HCT116 (cell line): ENCODE data around the gene COG2. TPM values are rescaled to one million over a fixed set of nuclear protein-coding genes. Genes with fewer than 3 reads are reported as not detected.
A peak's percentile ranks its signal among the peaks of the same experiment; 100 is the strongest.

Experiments
- ATAC-seq: fragments of 200-7000 bp; cut with Tn5 transposase; 2 replicates; pipeline ENCODE4 v1.9.1; 2020; ENCODE audit warnings: mild to moderate bottlenecking, moderate library complexity
- BruUV-seq: library from RNA; stranded (reverse); fragments of 400-500 nt; replicated peaks from 2 replicates; lab custom pipeline; 2021; lab: Mats Ljungman, UMichigan
- CTCF ChIA-PET: fragments of 300-600 bp; sonication (Branson Sonifier 250); formaldehyde crosslinking; loops from one replicate; lab custom pipeline; 2021; ENCODE audit warnings: antibody characterized with exemption; lab: Charles Lee
- POLR2A ChIA-PET: fragments of 300-600, 350-600 bp; sonication (Branson Sonifier 250); formaldehyde crosslinking; loops from one replicate; lab custom pipeline; 2021; ENCODE audit warnings: antibody characterized with exemption; lab: Charles Lee
- RAD21 ChIA-PET, 2 experiments: fragments of 300-600 bp; sonication (Branson Sonifier 250); formaldehyde crosslinking; loops; one replicate each; lab custom pipeline; 2023; ENCODE audit warnings: low total read pairs in 2 of 2; ENCODE audit not compliant: uncharacterized antibody in 2 of 2, unreplicated experiment in 2 of 2, low non-redundant PET in 1 of 2; lab: Charles Lee
- DNase-seq: peaks from one replicate; pipeline ENCODE4 v3.0.0-alpha.2; 2010; ENCODE audit warnings: low read depth, low spot score
- H2AFZ ChIP-seq: fragments of 200-600 bp; shearing (Covaris generic), sonication (generic); 2 replicates; pipeline ENCODE4 v1.6.1; 2017; ENCODE audit warnings: low read depth, mixed run types, mixed read lengths, antibody characterized with exemption, low read length; ENCODE audit not compliant: poor library complexity, severe bottlenecking
- H3K27ac ChIP-seq: 2 replicates; pipeline ENCODE4 v1.5.1; 2012; ENCODE audit warnings: low read depth, low read length
- H3K27me3 ChIP-seq: fragments of 200-600 bp; sonication (generic); 2 replicates; pipeline ENCODE4 v1.6.1; 2016; ENCODE audit warnings: mixed run types, low read length, mixed read lengths; ENCODE audit not compliant: insufficient read depth
- H3K36me3 ChIP-seq, 2 experiments: fragments of 200-500 bp in 1 of 2; fragments of 200-600 bp in 1 of 2; sonication (Bioruptor generic) in 1 of 2; sonication (generic) in 1 of 2; 2 replicates each; pipeline versions ENCODE4 v1.5.1 to v1.6.1; 2014 to 2016; ENCODE audit warnings: low read length in 2 of 2, inconsistent platforms in 1 of 2, mixed read lengths in 1 of 2, mixed run types in 1 of 2; ENCODE audit not compliant: insufficient read depth in 2 of 2, control insufficient read depth in 1 of 2
- H3K4me1 ChIP-seq, 2 experiments: fragments of 200-600 bp in 1 of 2; sonication (generic) in 1 of 2; 2 replicates each; pipeline versions ENCODE4 v1.5.1 to v1.6.1; 2012 to 2017; ENCODE audit warnings: low read length in 2 of 2, inconsistent platforms in 1 of 2, mild to moderate bottlenecking in 1 of 2, mixed read lengths in 1 of 2, mixed run types in 1 of 2, moderate library complexity in 1 of 2; ENCODE audit not compliant: insufficient read depth in 2 of 2, control insufficient read depth in 1 of 2
- H3K4me2 ChIP-seq: fragments of 200-600 bp; sonication (generic); 2 replicates; pipeline ENCODE4 v1.6.1; 2017; ENCODE audit warnings: mixed run types, low read length, mixed read lengths
- H3K4me3 ChIP-seq, 2 experiments: fragments of 200-600 bp in 1 of 2; sonication (generic) in 1 of 2; replicated peaks in 1 of 2; 2 replicates each; pipeline ENCODE4 v1.5.1; 2011 to 2016; ENCODE audit warnings: low read length in 2 of 2, control low read depth in 1 of 2, low read depth in 1 of 2, mild to moderate bottlenecking in 1 of 2, mixed read lengths in 1 of 2, mixed run types in 1 of 2
- H3K79me2 ChIP-seq: fragments of 200-600 bp; sonication (generic); 2 replicates; pipeline ENCODE4 v1.6.1; 2017; ENCODE audit warnings: mild to moderate bottlenecking, mixed run types, low read length, moderate library complexity, mixed read lengths; ENCODE audit not compliant: insufficient read depth
- H3K9ac ChIP-seq: fragments of 200-600 bp; sonication (generic); 2 replicates; pipeline ENCODE4 v1.6.1; 2016; ENCODE audit warnings: low read length, mixed read lengths
- H3K9me2 ChIP-seq: fragments of 200-600 bp; sonication (generic), shearing (Covaris generic); 2 replicates; pipeline ENCODE4 v1.6.1; 2017; ENCODE audit warnings: mixed run types, mild to moderate bottlenecking, moderate library complexity; ENCODE audit not compliant: insufficient read depth
- H3K9me3 ChIP-seq, 2 experiments: fragments of 200-500 bp in 1 of 2; fragments of 200-600 bp in 1 of 2; sonication (Bioruptor generic) in 1 of 2; sonication (generic) in 1 of 2; 2 replicates each; pipeline ENCODE4 v1.6.1; 2014 to 2017; ENCODE audit warnings: low read length in 2 of 2, mixed read lengths in 2 of 2, inconsistent platforms in 1 of 2, low read depth in 1 of 2, mild to moderate bottlenecking in 1 of 2, mixed run types in 1 of 2, moderate library complexity in 1 of 2; ENCODE audit not compliant: control insufficient read depth in 1 of 2, insufficient read depth in 1 of 2
- H4K20me1 ChIP-seq: fragments of 200-600 bp; sonication (generic), shearing (Covaris generic); 2 replicates; pipeline ENCODE4 v1.6.1; 2017; ENCODE audit warnings: mixed run types, mild to moderate bottlenecking, moderate library complexity; ENCODE audit not compliant: insufficient read depth
- TCF7L2 ChIP-seq: IDR thresholded peaks from 2 replicates; pipeline ENCODE4 v1.7.0; 2011; ENCODE audit warnings: borderline replicate concordance, inconsistent platforms; ENCODE audit not compliant: insufficient read depth, insufficient read length; ENCODE audit errors: extremely low read depth
- ZFX ChIP-seq: fragments of 450-650 bp; IDR thresholded peaks from 2 replicates; pipeline ENCODE4 v1.6.1; 2017
- intact Hi-C: fragments of 100-400 bp; cut with micrococcal nuclease; formaldehyde crosslinking; loops from 2 replicates; pipeline ENCODE4 v1.10.0; 2022
- total RNA-seq: library from RNA; stranded (reverse); gene quantifications from one replicate; pipeline ENCODE4 v1.2.1, GENCODE V29; 2021; ENCODE audit not compliant: unreplicated experiment
- TF ChIP-seq, protein P1 (sequence below): IDR thresholded peaks from 2 replicates; pipeline ENCODE4 v1.6.1; 2011; ENCODE audit warnings: mild to moderate bottlenecking, low read length, moderate library complexity; ENCODE audit not compliant: insufficient replicate concordance; ENCODE audit errors: extremely low read depth
- TF ChIP-seq, protein P2 (sequence below): IDR thresholded peaks from 2 replicates; pipeline ENCODE4 v1.6.1; 2012

The COG2 gene
- total RNA-seq, 1 experiment from 2014 or later = 28.6 TPM

GRCh38 chr1:230701895-230702768 is 59.9 kb downstream of the COG2 start:
- TF ChIP-seq TCF7L2 (peak; percentile 53), ZFX (peak; percentile 15; the same call in 1 of the 2 replicates)
- TF ChIP-seq, protein P1, sequence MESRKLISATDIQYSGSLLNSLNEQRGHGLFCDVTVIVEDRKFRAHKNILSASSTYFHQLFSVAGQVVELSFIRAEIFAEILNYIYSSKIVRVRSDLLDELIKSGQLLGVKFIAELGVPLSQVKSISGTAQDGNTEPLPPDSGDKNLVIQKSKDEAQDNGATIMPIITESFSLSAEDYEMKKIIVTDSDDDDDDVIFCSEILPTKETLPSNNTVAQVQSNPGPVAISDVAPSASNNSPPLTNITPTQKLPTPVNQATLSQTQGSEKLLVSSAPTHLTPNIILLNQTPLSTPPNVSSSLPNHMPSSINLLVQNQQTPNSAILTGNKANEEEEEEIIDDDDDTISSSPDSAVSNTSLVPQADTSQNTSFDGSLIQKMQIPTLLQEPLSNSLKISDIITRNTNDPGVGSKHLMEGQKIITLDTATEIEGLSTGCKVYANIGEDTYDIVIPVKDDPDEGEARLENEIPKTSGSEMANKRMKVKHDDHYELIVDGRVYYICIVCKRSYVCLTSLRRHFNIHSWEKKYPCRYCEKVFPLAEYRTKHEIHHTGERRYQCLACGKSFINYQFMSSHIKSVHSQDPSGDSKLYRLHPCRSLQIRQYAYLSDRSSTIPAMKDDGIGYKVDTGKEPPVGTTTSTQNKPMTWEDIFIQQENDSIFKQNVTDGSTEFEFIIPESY = no peak
- TF ChIP-seq, protein P2, sequence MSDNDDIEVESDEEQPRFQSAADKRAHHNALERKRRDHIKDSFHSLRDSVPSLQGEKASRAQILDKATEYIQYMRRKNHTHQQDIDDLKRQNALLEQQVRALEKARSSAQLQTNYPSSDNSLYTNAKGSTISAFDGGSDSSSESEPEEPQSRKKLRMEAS = no peak
- TF ChIP-seq, all 23 proteins: peak for 2
- H3K27me3 ChIP-seq = peaks cover 4% of the 10 kb centered on the region; the same call in 1 of the 2 replicates
- no peaks in the 10 kb centered on the region for H3K36me3 ChIP-seq
- no peaks in the 10 kb centered on the region for H3K79me2 ChIP-seq
- peak overlapping the region; percentile 36 for H3K4me2 ChIP-seq
- H3K4me1 ChIP-seq = peaks cover 14 to 16% of the 10 kb centered on the region in 2 experiments
- BruUV-seq = no TSS peak
- ChIA-PET RAD21 (no interaction called here), POLR2A (no interaction called here), CTCF (no interaction called here)
- H3K9me3 ChIP-seq = no peaks in the 10 kb centered on the region
- H4K20me1 ChIP-seq = no peaks in the 10 kb centered on the region
- no peak overlapping the region for H3K27ac ChIP-seq
- H2AFZ ChIP-seq = no peak overlapping the region
- no peaks in the 10 kb centered on the region for H3K9me2 ChIP-seq
- DNase-seq (no peak), ATAC-seq (no peak)
- no peak overlapping the region for H3K4me3 ChIP-seq
- intact Hi-C loops = no loop called here
- no peak overlapping the region for H3K9ac ChIP-seq
